B cell (primary cell): ENCODE results near the gene SLC19A1.

Experiments used
- EZH2 ChIP-seq: IDR thresholded peaks from 2 replicates; pipeline ENCODE4 v1.6.1; 2012; ENCODE audit warnings: borderline replicate concordance, low read depth, mild to moderate bottlenecking, moderate library complexity, low read length; ENCODE audit not compliant: insufficient read depth, poor library complexity, severe bottlenecking
- TF ChIP-seq, protein P1 (sequence below): fragments of 200-600 bp; IDR thresholded peaks from one replicate; pipeline ENCODE4 v1.8.0; 2022; ENCODE audit warnings: antibody characterized with exemption, mild to moderate bottlenecking

- TF ChIP-seq, protein P1, sequence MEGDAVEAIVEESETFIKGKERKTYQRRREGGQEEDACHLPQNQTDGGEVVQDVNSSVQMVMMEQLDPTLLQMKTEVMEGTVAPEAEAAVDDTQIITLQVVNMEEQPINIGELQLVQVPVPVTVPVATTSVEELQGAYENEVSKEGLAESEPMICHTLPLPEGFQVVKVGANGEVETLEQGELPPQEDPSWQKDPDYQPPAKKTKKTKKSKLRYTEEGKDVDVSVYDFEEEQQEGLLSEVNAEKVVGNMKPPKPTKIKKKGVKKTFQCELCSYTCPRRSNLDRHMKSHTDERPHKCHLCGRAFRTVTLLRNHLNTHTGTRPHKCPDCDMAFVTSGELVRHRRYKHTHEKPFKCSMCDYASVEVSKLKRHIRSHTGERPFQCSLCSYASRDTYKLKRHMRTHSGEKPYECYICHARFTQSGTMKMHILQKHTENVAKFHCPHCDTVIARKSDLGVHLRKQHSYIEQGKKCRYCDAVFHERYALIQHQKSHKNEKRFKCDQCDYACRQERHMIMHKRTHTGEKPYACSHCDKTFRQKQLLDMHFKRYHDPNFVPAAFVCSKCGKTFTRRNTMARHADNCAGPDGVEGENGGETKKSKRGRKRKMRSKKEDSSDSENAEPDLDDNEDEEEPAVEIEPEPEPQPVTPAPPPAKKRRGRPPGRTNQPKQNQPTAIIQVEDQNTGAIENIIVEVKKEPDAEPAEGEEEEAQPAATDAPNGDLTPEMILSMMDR = no peak
- TF ChIP-seq EZH2 = no peak
Observed at GRCh38 chr21:45457832-45458172, 84.4 kb downstream of the SLC19A1 start.
